ENCODE measurements around the gene MAPK6. TPM values are rescaled to one million over a fixed set of nuclear protein-coding genes. Genes with fewer than 3 reads are reported as not detected.

MAPK6 gene
- total RNA-seq, 1 experiment from 2014 or later = 38.7 TPM

DNA sequence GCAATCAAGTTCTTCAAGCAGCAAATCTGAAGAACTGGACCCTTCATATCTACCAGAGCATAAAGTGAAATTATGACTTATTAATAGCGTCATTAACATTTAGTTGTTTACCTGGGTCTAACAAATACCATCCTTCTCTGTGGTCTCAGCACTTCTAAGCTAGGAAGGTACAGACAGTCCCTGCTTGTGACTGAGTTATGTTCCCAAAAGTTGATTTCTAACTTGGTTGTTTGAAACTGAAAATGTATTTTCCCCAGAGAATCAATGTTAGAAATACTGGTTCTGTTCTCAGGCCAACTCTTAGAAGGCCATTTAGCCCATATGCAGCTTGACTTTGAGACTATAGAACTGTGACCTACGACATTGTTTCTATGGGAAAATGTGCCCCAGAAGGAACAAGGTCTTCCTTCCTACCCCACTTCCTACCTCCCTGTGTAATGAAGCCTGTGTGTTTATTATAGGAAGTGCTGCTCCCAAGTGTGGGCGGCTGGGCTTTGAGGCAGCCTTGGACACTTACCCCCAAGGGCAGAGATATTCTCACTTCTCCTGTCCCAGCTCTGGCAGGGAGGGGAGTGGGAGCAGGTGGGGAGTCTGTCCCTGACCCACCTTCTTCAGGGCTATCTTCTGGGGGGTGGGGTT lies 12.2 kb upstream of the MAPK6 start:
- CTCF ChIA-PET = no interaction called here
- no peak overlapping the region for H2AFZ ChIP-seq
- no peak for DNase-seq
- no peak overlapping the region for H3K27ac ChIP-seq
- no peaks in the 10 kb centered on the region for H3K9me3 ChIP-seq (ENCODE audit: insufficient read depth, low read depth)
- TF ChIP-seq, protein P1, sequence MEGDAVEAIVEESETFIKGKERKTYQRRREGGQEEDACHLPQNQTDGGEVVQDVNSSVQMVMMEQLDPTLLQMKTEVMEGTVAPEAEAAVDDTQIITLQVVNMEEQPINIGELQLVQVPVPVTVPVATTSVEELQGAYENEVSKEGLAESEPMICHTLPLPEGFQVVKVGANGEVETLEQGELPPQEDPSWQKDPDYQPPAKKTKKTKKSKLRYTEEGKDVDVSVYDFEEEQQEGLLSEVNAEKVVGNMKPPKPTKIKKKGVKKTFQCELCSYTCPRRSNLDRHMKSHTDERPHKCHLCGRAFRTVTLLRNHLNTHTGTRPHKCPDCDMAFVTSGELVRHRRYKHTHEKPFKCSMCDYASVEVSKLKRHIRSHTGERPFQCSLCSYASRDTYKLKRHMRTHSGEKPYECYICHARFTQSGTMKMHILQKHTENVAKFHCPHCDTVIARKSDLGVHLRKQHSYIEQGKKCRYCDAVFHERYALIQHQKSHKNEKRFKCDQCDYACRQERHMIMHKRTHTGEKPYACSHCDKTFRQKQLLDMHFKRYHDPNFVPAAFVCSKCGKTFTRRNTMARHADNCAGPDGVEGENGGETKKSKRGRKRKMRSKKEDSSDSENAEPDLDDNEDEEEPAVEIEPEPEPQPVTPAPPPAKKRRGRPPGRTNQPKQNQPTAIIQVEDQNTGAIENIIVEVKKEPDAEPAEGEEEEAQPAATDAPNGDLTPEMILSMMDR (conservative IDR thresholded peaks at IDR 0.05) = no peak
- TF ChIP-seq EZH2 (IDR thresholded peaks at IDR 0.05; ENCODE audit: low read depth) = no peak
- BruUV-seq (replicated peaks) = no TSS peak
- no peaks in the 10 kb centered on the region for H3K27me3 ChIP-seq (ENCODE audit: insufficient read depth, low read depth)
- no peaks in the 10 kb centered on the region for H3K36me3 ChIP-seq (ENCODE audit: low read depth)
- H4K20me1 ChIP-seq (ENCODE audit: insufficient read depth) = no peaks in the 10 kb centered on the region
- POLR2A ChIA-PET (ENCODE audit: unreplicated experiment) = no interaction called here
- H3K4me3 ChIP-seq = no peak overlapping the region
- peaks cover 20% of the 10 kb centered on the region; the same call in 1 of the 2 replicates for H3K4me1 ChIP-seq (replicated peaks; ENCODE audit: insufficient read depth)
- H3K79me2 ChIP-seq (ENCODE audit: low read depth) = no peaks in the 10 kb centered on the region
- no peaks in the 10 kb centered on the region for H3F3A ChIP-seq (ENCODE audit: insufficient read depth, low read depth)
- no peaks in the 10 kb centered on the region for H3K9me2 ChIP-seq (ENCODE audit: insufficient read depth)
- no peak overlapping the region for H3K4me2 ChIP-seq
- intact Hi-C loops (cut with micrococcal nuclease; ENCODE audit: unreplicated experiment) = no loop called here

GRCh38 chr15:52008359-52008697 lies 10.7 kb upstream of the MAPK6 start:
- Histone ChIP-seq H3K27ac (no peak overlapping the region), H3K4me2 (no peak overlapping the region), H3K36me3 (ENCODE audit: low read depth) (no peaks in the 10 kb centered on the region), H2AFZ (no peak overlapping the region), H3F3A (ENCODE audit: insufficient read depth, low read depth) (no peaks in the 10 kb centered on the region), H3K9me2 (ENCODE audit: insufficient read depth) (no peaks in the 10 kb centered on the region), H4K20me1 (ENCODE audit: insufficient read depth) (no peaks in the 10 kb centered on the region), H3K4me3 (no peak overlapping the region), H3K27me3 (ENCODE audit: insufficient read depth, low read depth) (no peaks in the 10 kb centered on the region), H3K9me3 (ENCODE audit: insufficient read depth, low read depth) (no peaks in the 10 kb centered on the region), H3K4me1 (replicated peaks; ENCODE audit: insufficient read depth) (peaks cover 24% of the 10 kb centered on the region), H3K79me2 (ENCODE audit: low read depth) (no peaks in the 10 kb centered on the region)
- TF ChIP-seq, protein P1 (conservative IDR thresholded peaks at IDR 0.05) = no peak
- no peak for TF ChIP-seq EZH2 (IDR thresholded peaks at IDR 0.05; ENCODE audit: low read depth)
- intact Hi-C loops (cut with micrococcal nuclease; ENCODE audit: unreplicated experiment) = no loop called here
- DNase-seq = no peak
- CTCF ChIA-PET = interaction anchor here (0.7 kb wide), 1 partner anchor 223 kb away, joined by 3 read pairs; no protein-coding TSS in a partner anchor
- BruUV-seq (replicated peaks) = no TSS peak
- POLR2A ChIA-PET (ENCODE audit: unreplicated experiment) = no interaction called here

DNA sequence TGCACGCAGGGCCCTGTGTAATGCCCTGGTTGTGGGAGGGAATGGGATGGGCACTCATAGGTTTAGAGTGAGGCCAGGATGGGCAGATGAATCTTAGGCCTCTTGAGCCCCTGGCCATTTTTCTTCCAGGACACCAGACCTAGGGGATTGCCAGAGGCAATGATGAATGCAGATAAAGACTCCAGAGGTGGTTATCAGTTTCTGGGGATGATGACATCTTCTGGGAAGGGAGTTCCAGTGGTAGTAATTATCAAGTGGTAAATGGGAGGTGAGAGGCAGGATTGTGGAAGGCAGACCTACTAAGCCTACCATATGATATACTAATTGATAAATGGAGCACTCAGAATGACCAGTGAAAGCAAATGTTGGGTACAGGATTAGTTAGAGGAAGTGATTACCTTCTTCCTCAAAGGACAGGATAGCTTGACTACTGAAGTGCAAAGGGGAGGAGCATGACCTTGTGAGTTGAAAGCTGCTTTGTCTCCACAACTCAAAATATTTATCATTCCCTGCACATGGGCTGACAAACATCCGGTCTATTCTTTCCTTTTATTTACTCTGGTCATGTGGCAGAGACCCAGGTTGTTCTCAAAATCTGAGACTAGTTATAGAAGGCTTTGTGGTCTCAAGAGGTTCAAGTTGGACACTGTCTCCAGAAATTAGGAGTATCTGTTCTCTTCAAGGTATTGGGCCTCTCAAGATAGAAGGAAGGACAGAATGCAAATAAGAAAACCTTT lies 10.2 kb upstream of the MAPK6 start:
- no peak overlapping the region for H3K4me3 ChIP-seq
- CTCF ChIA-PET = no interaction called here
- H3K27ac ChIP-seq = no peak overlapping the region
- H3K4me2 ChIP-seq = no peak overlapping the region
- no peak overlapping the region for H2AFZ ChIP-seq
- no TSS peak for BruUV-seq (replicated peaks)
- no peaks in the 10 kb centered on the region for H3K9me3 ChIP-seq (ENCODE audit: insufficient read depth, low read depth)
- no peaks in the 10 kb centered on the region for H4K20me1 ChIP-seq (ENCODE audit: insufficient read depth)
- intact Hi-C loops (cut with micrococcal nuclease; ENCODE audit: unreplicated experiment) = no loop called here
- DNase-seq = no peak
- H3K36me3 ChIP-seq (ENCODE audit: low read depth) = no peaks in the 10 kb centered on the region
- no peaks in the 10 kb centered on the region for H3K27me3 ChIP-seq (ENCODE audit: insufficient read depth, low read depth)
- H3K9me2 ChIP-seq (ENCODE audit: insufficient read depth) = no peaks in the 10 kb centered on the region
- no peak for TF ChIP-seq EZH2 (IDR thresholded peaks at IDR 0.05; ENCODE audit: low read depth)
- TF ChIP-seq, protein P1 (conservative IDR thresholded peaks at IDR 0.05) = no peak
- no peaks in the 10 kb centered on the region for H3F3A ChIP-seq (ENCODE audit: insufficient read depth, low read depth)
- no peaks in the 10 kb centered on the region for H3K79me2 ChIP-seq (ENCODE audit: low read depth)
- POLR2A ChIA-PET (ENCODE audit: unreplicated experiment) = no interaction called here
- peaks cover 30% of the 10 kb centered on the region for H3K4me1 ChIP-seq (replicated peaks; ENCODE audit: insufficient read depth)

Data from PC-9 (cell line).